B cell (primary cell): Measurements from ENCODE around the gene FRMD4B.

ENCODE experiments used
- CTCF ChIP-seq: fragments of 200-600 bp; IDR thresholded peaks from one replicate; pipeline ENCODE4 v1.8.0; 2022; ENCODE audit warnings: antibody characterized with exemption, mild to moderate bottlenecking
- EZH2 ChIP-seq: IDR thresholded peaks from 2 replicates; pipeline ENCODE4 v1.6.1; 2012; ENCODE audit warnings: borderline replicate concordance, low read depth, mild to moderate bottlenecking, moderate library complexity, low read length; ENCODE audit not compliant: insufficient read depth, poor library complexity, severe bottlenecking

- TF ChIP-seq CTCF (no peak), EZH2 (no peak)
These were observed 243.0 kb downstream of the FRMD4B start for GRCh38 chr3:69142797-69143454.
